ENCODE measurements around the gene SGMS1.

DNA sequence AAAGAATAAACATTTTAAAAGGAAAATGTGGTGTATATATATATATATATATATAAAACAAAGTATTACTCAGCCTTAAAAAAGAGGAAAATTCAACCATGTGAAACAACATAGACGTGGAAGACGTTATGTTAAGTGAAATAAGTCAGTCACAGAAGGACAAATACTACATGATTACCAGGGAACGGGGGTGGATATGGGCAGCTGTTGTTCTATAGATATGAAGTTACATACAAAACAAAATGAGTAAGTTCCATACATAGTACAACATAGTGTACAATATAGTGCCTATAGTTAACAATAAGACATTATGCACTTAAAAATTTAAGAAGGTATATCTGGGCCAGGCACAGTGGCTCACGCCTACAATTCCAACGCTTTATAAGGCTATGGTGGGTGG is 48.8 kb downstream of the SGMS1 start:
- TF ChIP-seq, protein P1, sequence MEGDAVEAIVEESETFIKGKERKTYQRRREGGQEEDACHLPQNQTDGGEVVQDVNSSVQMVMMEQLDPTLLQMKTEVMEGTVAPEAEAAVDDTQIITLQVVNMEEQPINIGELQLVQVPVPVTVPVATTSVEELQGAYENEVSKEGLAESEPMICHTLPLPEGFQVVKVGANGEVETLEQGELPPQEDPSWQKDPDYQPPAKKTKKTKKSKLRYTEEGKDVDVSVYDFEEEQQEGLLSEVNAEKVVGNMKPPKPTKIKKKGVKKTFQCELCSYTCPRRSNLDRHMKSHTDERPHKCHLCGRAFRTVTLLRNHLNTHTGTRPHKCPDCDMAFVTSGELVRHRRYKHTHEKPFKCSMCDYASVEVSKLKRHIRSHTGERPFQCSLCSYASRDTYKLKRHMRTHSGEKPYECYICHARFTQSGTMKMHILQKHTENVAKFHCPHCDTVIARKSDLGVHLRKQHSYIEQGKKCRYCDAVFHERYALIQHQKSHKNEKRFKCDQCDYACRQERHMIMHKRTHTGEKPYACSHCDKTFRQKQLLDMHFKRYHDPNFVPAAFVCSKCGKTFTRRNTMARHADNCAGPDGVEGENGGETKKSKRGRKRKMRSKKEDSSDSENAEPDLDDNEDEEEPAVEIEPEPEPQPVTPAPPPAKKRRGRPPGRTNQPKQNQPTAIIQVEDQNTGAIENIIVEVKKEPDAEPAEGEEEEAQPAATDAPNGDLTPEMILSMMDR (IDR thresholded peaks at IDR 0.05) = no peak
- TF ChIP-seq POLR2AphosphoS5 (IDR thresholded peaks at IDR 0.05) (no peak), POLR2A (IDR thresholded peaks at IDR 0.05) (no peak)

Measured in transverse colon (tissue), 4 donors.